ENCODE measurements around the gene RAB12. TPM values are rescaled to one million over a fixed set of nuclear protein-coding genes. Genes with fewer than 3 reads are reported as not detected.

The RAB12 gene
- total RNA-seq, 1 donor from 2014 or later = 42.1 TPM

DNA sequence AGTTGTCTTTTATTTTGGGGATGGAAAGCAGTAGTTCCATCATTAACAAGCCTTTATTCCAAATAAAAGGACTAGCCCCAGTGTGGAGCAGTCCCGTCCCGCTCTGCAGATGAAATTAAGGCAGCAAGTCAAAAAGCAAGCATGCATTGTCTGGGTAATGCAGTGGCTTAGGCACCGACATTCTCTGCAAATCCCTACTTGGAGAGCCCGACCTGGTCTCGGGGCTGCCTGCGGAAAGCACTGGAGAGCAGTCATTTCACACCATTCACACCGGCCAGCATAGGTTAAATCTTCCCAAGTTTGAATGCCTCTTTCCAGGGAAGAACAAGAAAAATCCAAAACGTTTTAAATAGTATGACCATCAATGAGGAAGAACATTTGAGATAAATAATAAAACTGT is 24.4 kb upstream of the RAB12 start:
- no peak overlapping the region for H3K4me3 ChIP-seq (ENCODE audit: low read depth, low read length)
- TF ChIP-seq, protein P1, sequence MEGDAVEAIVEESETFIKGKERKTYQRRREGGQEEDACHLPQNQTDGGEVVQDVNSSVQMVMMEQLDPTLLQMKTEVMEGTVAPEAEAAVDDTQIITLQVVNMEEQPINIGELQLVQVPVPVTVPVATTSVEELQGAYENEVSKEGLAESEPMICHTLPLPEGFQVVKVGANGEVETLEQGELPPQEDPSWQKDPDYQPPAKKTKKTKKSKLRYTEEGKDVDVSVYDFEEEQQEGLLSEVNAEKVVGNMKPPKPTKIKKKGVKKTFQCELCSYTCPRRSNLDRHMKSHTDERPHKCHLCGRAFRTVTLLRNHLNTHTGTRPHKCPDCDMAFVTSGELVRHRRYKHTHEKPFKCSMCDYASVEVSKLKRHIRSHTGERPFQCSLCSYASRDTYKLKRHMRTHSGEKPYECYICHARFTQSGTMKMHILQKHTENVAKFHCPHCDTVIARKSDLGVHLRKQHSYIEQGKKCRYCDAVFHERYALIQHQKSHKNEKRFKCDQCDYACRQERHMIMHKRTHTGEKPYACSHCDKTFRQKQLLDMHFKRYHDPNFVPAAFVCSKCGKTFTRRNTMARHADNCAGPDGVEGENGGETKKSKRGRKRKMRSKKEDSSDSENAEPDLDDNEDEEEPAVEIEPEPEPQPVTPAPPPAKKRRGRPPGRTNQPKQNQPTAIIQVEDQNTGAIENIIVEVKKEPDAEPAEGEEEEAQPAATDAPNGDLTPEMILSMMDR (conservative IDR thresholded peaks at IDR 0.05; ENCODE audit: low read depth, low read length) = no peak
- DNase-seq (ENCODE audit: low read depth) = no peak

DNA sequence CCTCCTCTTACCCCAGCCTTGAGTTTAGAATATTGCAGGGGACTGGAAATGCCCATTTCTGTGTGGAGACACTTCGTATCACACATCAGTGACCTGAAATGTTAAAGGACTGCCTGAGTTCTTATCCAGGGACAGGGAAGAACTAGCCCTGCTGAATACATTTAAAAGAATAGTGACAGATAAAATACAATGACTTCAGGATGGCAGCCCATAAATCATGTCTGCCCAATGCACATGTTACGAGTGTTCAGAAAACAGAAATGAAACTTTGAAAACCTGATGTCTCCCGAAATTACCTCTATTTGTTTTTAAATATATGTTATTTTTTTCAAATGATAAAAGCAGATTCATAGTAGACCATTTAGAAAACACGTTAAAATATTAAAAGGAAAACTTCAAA is 22.3 kb upstream of the RAB12 start:
- H3K4me3 ChIP-seq (ENCODE audit: low read depth, low read length) = no peak overlapping the region
- no peak for DNase-seq (ENCODE audit: low read depth)
- TF ChIP-seq, protein P1 (conservative IDR thresholded peaks at IDR 0.05; ENCODE audit: low read depth, low read length) = no peak

DNA sequence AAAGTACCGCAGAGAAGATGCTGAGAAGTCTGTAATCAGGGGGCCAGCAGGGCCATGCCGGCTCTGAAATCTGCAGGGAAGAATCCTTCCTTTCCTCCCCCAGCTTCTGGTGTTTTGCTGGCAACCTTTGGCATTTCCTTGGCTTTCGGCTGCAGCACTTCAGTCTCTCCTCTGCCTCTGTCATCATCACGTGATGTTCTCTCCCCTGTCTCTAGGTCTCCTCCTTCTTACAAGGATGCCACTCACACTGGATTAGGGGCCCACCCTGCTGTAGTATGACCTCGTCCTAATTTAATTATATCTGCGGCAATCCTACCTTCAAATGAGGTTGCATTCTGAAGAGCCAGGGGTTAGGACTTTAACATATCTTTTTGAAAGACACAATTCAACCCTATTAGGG is 13.8 kb upstream of the RAB12 start:
- no peak for DNase-seq (ENCODE audit: low read depth)
- no peak overlapping the region for H3K4me3 ChIP-seq (ENCODE audit: low read depth, low read length)
- TF ChIP-seq, protein P1 (conservative IDR thresholded peaks at IDR 0.05; ENCODE audit: low read depth, low read length) = no peak

DNA sequence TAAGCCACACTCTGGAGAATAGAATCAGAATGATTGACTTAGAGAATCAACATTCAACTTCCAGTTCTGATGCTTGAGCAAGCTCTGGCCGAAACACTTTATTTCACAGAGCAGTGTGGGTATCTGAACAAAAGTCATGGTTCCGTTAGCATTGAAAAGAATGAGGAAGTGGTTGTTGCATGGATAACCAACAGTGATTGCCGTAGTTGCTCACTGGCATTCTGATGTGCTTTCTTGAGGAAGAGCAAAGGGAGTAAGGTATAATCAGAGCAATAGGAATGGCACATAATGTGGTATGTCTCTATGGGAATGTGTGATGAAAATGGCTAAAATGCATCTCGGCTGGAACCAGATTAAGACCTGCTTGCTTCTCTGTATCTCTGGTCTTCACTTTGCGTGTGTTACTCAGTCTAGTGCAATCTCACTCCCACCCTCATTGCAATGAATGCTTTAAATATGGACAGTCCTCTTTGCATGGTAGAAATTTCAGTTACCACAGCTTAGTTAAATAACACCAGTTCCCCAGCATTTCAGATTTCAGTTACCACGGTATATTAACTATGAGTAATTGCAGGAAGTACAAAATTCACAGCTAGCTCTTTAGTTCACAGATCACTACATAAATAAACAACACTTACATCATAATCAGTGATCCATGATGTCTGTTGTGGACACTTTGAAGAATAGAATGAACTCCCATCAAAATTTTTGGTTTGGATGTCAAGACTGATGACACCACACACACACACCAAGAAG is 7.8 kb upstream of the RAB12 start:
- peak; percentile 93 for DNase-seq (ENCODE audit: low read depth)
- no peak overlapping the region for H3K4me3 ChIP-seq (ENCODE audit: low read depth, low read length)
- TF ChIP-seq, protein P1 (conservative IDR thresholded peaks at IDR 0.05; ENCODE audit: low read depth, low read length) = no peak

DNA sequence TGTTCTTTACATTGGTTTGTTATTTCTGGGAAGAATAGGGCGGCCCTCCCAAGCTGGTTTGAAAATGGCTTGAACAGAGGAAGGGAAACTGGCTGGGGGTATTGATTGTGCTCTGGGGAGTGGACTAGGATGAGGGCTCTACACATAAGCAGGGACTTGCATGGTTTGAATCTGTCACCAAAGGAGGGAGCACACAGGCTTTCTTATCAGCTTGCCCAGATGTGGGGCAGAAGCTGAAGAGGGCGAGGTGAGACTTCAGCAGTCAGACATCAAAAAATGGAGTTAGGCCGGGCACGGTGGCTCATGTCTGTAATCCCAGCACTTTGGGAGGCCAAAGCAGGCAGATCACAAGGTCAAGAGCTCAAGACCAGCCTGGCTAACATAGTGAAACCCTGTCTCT is 7.2 kb upstream of the RAB12 start:
- no peak for DNase-seq (ENCODE audit: low read depth)
- TF ChIP-seq, protein P1 (conservative IDR thresholded peaks at IDR 0.05; ENCODE audit: low read depth, low read length) = no peak
- H3K4me3 ChIP-seq (ENCODE audit: low read depth, low read length) = no peak overlapping the region

DNA sequence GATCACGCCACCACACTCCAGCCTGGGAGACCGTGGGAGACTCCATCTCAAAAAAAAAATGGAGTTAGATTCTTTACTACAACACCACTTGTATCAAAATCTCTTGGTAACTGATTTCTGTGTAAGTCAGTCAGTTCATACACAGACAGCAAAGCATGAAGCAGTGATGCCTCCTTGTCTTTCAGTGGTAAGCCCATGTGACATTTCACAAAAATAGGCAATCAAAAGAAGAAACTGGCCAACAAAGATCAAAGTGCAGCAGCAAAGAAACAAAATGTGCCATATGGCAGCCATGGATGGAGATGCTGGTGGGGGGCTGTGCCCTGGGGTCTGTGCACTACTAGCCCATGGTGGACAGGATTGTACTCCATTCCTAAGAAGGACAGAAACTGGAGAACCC is 6.7 kb upstream of the RAB12 start:
- H3K4me3 ChIP-seq (ENCODE audit: low read depth, low read length) = no peak overlapping the region
- TF ChIP-seq, protein P1 (conservative IDR thresholded peaks at IDR 0.05; ENCODE audit: low read depth, low read length) = no peak
- no peak for DNase-seq (ENCODE audit: low read depth)

All from epithelial cell of proximal tubule (primary cell).